Activated CD4-positive, alpha-beta T cell treated with anti-CD3 and anti-CD28 coated beads, Interleukin-2, amount 10 ng/mL, durations not matched to agents 24 days and 14 days (primary cell): ENCODE results near the gene ZNF583. TPM values are rescaled to one million over a fixed set of nuclear protein-coding genes. Genes with fewer than 3 reads are reported as not detected.

Experiments used
- DNase-seq: peaks from one replicate; pipeline ENCODE4 v3.0.0; 2022
- H3K27ac Mint-ChIP-seq: one replicate; pipeline ENCODE4 v1.8.0; 2022; ENCODE audit warnings: mild to moderate bottlenecking, mixed read lengths
- H3K27me3 Mint-ChIP-seq: one replicate; pipeline ENCODE4 v1.8.0; 2022; ENCODE audit warnings: mixed read lengths
- H3K36me3 Mint-ChIP-seq: one replicate; pipeline ENCODE4 v1.8.0; 2022; ENCODE audit warnings: low read depth, mild to moderate bottlenecking, mixed read lengths
- H3K4me1 Mint-ChIP-seq: one replicate; pipeline ENCODE4 v1.8.0; 2021; ENCODE audit warnings: mixed read lengths
- H3K4me3 Mint-ChIP-seq: one replicate; pipeline ENCODE4 v1.8.0; 2022; ENCODE audit warnings: mild to moderate bottlenecking, moderate library complexity, mixed read lengths
- H3K9me3 Mint-ChIP-seq: one replicate; pipeline ENCODE4 v1.8.0; 2021; ENCODE audit warnings: mixed read lengths
- intact Hi-C: fragments of 100-400 bp; cut with micrococcal nuclease; formaldehyde crosslinking; loops from one replicate; pipeline ENCODE4 v1.15.1; 2023
- total RNA-seq: library from RNA; stranded (reverse); gene quantifications from 2 replicates; pipeline ENCODE4 v1.2.3, GENCODE V29; 2022

Gene ZNF583
- total RNA-seq, result 1.9 and 2.0 TPM in 2 replicates

DNA sequence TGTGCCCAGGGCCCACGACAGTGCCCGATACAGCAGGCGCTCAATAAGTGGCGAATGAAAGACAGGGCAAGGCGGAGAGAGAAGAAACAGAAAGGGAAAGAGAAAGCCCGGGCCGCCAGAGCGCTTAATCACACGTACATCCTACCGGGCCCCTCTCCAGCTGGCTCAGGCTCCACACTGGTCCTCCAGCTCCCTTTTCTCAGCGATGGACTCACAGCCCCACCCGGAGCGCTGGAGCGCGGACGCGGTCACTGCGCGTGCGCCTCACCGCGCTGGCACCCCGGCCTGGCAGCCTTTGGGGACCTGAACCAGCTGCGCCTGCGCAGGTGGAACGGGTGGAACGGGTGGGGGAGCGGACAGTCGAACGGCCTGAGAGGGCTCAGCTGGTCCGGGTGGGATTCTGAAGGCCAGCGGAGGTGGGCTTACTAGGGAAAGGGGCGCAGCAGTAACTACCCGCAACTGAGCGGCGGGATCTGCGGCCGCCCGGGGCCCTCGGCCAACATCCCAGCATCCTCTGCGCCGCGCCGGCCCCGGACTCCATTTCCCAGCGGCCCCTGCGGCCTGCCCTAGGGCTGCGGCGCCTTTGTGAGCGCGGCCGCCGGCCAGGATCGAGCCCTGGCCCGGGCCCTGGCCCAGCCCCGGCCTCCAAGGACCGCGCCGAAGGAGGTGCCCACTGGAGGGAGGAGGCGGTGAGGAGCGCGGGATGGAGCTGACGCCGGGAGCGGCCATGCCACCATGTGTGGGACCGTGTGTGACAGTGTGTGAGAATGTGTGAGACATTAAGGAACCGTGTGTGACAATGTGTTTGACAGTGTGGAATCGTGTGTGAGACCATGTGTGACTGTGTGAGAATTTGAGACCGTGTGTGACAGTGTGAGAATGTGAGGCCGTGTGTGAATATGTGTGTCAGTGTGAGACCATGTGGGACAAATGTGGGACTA is at the start of gene ZNF583:
Gene ZNF583 (plus strand): TSS at position 569 of the 941 bp plus-strand sequence. CDS start 2,783 bp downstream, outside the sequence.
- intact Hi-C loops, result loop anchor here (1.0 to 2.0 kb wide), 2 partner anchors 11 to 163 kb away; partner anchors contain the start of genes ZNF470 and ZNF582
- Mint-ChIP-seq H3K9me3 (peaks cover 46% of the 10 kb centered on the region), H3K4me3 (peak within 1 kb of the TSS; percentile 84), H3K4me1 (peaks cover 21% of the 10 kb centered on the region), H3K27ac (peak within 1 kb of the TSS; percentile 95), H3K36me3 (peaks cover 47% of the 10 kb centered on the region), H3K27me3 (no peaks in the 10 kb centered on the region)
- DNase-seq, result peak; percentile 96

DNA sequence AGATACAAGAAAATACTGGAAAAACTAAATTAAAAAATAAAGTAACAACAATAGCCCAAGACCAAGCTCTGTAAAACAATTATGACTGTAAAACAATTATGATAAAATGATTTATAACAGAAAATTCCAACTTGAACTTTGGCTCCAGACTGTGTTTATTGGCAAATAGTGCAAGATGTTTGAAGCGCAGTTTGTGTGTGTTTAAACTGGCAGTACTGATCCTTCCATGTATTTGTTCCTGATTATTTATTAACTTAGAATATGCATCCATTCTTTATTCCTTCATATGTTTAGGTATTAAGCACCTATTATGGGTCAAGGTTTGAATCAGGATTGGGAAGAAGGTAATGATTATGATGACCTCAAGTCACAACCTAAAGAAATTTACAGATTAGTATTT is 48.6 kb upstream of the ZNF583 start:
- Mint-ChIP-seq H3K4me1 (no peaks in the 10 kb centered on the region), H3K27ac (no peak overlapping the region), H3K36me3 (no peaks in the 10 kb centered on the region), H3K4me3 (no peak overlapping the region), H3K9me3 (peaks cover 15% of the 10 kb centered on the region), H3K27me3 (no peaks in the 10 kb centered on the region)
- intact Hi-C loops, result no loop called here
- DNase-seq, result no peak

DNA sequence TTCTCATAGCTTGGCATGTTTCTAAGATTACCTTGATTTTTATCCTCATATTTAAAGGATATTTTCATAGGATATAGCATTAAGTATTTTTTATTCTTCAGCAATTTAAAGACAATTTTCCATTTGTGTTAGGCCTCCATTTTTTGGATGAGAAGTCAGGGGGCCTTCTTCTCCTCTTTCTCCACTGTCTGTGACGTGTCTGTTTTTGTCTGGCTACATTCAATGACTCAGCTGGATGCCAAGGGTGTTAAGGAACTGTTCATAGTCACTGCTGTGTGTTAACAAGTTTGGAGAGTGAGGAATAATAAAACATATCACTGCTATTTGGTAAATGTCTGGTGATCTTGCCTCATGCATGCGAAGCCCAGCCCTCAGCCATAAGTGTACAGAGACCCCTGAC is 47.2 kb upstream of the ZNF583 start:
- no peaks in the 10 kb centered on the region for H3K27me3 Mint-ChIP-seq
- H3K36me3 Mint-ChIP-seq, result no peaks in the 10 kb centered on the region
- intact Hi-C loops, result no loop called here
- no peak for DNase-seq
- H3K4me1 Mint-ChIP-seq, result no peaks in the 10 kb centered on the region
- no peak overlapping the region for H3K27ac Mint-ChIP-seq
- no peak overlapping the region for H3K4me3 Mint-ChIP-seq
- H3K9me3 Mint-ChIP-seq, result peaks cover 18% of the 10 kb centered on the region

DNA sequence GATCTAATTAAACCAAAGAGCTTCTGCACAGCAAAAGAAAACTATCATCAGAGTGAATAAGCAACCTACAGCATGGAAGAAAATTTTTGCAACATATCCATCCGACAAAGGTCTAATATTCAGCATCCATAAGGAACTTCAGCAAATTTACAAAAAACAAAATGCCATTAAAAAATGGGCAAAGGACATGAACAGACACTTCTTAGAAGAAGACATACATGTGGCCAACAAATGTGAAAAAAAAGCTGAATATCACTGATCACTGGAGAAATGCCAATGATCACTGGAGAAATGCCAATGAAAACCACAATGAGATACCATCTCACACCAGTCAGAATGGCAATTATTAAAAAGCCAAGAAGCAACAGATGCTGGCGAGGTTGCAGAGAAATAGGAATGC is 43.3 kb upstream of the ZNF583 start:
- no peak for DNase-seq

DNA sequence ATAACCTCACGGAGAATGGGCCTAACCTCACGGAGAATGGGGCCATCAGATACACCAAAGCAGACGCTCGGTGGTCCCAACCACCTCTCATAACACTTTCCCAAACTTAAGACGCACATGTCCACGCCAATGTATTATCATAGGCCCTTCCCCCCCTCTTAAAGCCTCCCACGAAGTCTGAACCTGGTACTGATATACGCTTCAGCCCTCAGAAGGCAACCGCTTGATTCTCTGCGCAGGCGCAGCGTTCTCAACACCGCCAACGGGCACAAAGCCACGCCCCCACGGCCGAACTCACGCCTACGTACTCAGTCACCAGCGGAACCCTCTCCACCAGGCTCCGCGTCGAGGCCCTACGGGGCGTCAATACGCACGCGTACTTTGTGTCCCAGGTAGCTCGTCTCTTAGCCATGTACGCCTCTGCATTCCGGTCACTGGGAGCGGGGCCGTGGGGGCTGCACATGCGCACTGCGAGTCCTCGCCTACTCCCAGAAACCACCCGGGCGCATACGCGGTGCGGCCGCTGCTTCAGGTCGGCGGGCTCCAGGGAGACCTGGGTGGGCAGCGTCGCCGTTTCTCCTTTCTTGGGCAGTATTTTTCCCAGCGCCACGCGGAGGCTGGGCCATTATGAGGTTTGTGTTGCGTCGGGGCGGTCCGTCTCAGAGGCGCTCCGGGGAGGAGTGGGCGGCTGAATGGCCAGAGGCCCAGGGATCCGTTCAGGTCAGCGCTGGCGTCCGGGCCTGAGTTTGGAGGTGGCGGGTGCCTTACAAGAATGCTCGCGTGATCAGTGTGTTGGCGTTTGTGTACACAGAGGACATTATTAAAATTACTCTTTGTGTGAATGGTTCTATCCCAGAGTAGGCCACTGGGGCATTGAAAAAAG is 36.1 kb upstream of the ZNF583 start:
- Mint-ChIP-seq H3K9me3 (peaks cover 32% of the 10 kb centered on the region), H3K36me3 (peaks cover 22% of the 10 kb centered on the region), H3K27me3 (no peaks in the 10 kb centered on the region)

More for the DNA sequence above, 43.3 kb upstream of the ZNF583 start:
- Mint-ChIP-seq H3K27ac (no peak overlapping the region), H3K9me3 (peaks cover 25% of the 10 kb centered on the region), H3K4me1 (no peaks in the 10 kb centered on the region), H3K36me3 (no peaks in the 10 kb centered on the region), H3K27me3 (no peaks in the 10 kb centered on the region), H3K4me3 (no peak overlapping the region)
- intact Hi-C loops, result no loop called here

DNA sequence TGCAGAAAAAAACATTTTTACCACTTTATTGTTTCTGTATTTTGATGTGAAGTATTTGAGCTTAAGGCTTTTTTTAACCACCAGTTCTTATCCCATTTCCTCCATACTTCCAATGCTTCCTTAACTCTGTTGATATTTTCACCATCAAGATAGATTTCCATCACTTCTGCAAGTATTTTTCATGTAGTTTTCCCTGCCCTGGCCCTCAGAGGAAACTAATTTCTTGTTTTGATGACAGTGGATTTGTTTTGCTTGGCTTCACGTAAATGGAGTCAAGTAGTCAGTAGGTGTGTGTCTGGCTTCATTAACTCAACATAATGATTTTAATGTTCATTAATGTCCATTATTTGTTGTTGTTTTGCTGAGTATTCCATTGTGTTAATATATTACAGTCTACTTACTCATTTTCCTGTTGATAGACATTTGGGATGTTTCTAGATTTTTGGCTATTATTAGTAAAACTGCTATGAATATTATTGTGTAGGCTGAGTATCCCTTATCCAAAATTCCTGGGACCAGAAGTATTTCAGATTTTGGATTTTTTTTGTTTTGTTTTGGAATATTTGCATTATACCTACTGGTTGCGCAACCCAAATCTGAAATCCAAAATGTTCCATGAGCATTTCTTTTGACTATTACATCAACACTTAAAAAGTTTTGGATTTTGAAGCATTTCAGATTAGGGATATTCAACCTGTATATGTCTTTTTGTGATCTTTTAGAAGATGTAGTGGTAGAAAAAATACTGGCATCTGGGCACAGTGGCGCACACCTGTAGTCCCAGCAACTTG is 34.1 kb upstream of the ZNF583 start:
- DNase-seq, result no peak
- H3K9me3 Mint-ChIP-seq, result peaks cover 47% of the 10 kb centered on the region
- H3K4me3 Mint-ChIP-seq, result no peak overlapping the region
- peaks cover 42% of the 10 kb centered on the region for H3K36me3 Mint-ChIP-seq
- intact Hi-C loops, result no loop called here
- H3K27me3 Mint-ChIP-seq, result no peaks in the 10 kb centered on the region
- H3K27ac Mint-ChIP-seq, result no peak overlapping the region
- H3K4me1 Mint-ChIP-seq, result peaks cover 12% of the 10 kb centered on the region

More for the DNA sequence above, 36.1 kb upstream of the ZNF583 start:
- intact Hi-C loops, result no loop called here
- Mint-ChIP-seq H3K4me3 (peak overlapping the region; percentile 88), H3K4me1 (peaks cover 12% of the 10 kb centered on the region), H3K27ac (peak overlapping the region; percentile 84)
- DNase-seq, result peak; percentile 90

DNA sequence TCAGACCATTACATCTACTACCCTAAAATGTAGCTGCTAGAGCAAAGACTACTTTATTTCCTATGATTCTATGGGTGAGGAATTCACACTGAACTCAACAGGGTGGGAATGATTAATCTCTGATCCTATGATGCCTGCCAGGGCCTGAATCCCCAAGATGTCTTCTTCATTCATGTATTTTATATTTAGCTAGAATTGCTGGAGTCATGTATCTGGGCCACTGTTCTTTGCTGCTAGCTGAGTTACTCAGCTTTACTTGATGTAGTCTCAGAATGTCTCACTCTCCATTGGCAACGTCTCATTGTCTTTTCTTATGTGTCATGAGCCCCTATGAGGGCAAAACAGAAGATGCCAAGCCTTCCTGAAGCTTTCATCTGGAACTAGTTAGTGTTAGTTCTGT is 31.9 kb upstream of the ZNF583 start:
- Mint-ChIP-seq H3K4me3 (no peak overlapping the region), H3K27me3 (no peaks in the 10 kb centered on the region), H3K9me3 (peaks cover 49% of the 10 kb centered on the region), H3K27ac (no peak overlapping the region), H3K4me1 (peaks cover 12% of the 10 kb centered on the region), H3K36me3 (peaks cover 59% of the 10 kb centered on the region)
- no peak for DNase-seq
- intact Hi-C loops, result no loop called here

DNA sequence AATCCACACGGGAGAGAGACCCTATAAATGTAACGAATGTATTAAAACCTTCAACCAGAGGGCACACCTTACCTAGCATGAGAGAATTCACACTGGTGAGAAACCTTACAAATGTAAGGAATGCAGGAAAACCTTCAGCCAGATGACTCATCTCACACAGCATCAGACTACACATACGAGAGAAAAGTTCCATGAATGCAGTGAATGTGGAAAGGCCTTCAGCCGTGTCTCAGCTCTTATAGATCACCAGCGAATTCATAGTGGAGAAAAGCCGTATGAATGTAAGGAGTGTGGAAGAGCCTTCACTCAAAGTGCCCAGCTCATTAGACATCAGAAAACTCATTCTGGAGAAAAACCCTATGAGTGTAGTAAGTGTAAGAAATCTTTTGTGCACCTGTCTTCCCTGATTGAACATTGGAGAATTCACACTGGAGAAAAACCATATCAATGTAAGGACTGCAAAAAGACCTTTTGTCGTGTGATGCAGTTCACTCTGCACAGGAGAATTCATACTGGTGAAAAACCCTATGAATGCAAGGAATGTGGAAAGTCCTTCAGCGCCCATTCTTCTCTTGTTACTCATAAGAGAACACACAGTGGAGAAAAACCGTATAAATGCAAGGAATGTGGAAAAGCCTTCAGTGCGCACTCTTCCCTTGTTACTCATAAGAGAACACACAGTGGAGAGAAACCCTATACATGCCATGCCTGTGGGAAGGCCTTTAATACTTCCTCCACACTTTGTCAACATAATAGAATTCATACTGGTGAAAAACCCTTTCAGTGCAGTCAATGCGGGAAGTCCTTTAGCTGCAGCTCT is 26.8 kb upstream of the ZNF583 start:
- H3K4me1 Mint-ChIP-seq, result no peaks in the 10 kb centered on the region
- intact Hi-C loops, result no loop called here
- H3K36me3 Mint-ChIP-seq, result peaks cover 60% of the 10 kb centered on the region
- peaks cover 48% of the 10 kb centered on the region for H3K9me3 Mint-ChIP-seq
- H3K4me3 Mint-ChIP-seq, result no peak overlapping the region
- no peaks in the 10 kb centered on the region for H3K27me3 Mint-ChIP-seq
- DNase-seq, result no peak
- no peak overlapping the region for H3K27ac Mint-ChIP-seq

DNA sequence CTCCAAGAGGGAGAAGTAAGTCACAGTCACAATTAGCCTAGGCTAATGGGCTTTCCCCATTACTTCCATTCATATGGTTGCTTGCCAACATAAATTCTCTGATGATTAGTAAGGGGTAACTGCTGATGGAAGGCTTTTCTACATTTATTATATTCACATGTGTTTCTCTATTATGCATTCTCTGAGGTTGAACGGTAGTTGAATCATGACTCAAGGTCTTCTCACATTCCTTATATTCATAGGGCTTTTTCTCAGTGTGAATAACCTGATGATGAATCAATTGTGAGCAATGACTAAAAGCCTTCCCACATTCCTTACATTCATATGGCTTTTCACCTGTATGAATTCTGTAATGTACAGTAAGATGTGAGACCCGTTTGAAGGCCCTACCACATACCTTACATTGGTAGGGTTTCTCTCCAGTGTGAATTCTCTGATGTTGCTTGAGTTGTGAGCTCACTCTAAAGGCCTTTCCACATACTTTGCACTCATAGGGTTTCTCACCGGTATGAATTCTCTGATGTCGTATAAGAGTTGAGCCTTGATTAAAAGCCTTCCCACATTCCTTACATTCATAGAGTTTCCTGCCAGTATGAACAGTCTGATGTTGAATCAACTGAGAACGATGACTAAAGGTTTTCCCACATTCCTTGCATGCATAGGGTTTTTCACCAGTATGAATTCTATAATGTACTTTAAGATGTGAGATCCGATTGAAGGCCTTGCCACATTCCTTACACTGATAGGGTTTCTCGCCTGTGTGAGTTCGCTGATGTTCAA is 20.1 kb upstream of the ZNF583 start:
- no peak overlapping the region for H3K27ac Mint-ChIP-seq
- H3K36me3 Mint-ChIP-seq, result peaks cover 16% of the 10 kb centered on the region
- no peaks in the 10 kb centered on the region for H3K4me1 Mint-ChIP-seq
- intact Hi-C loops, result no loop called here
- H3K9me3 Mint-ChIP-seq, result peaks cover 42% of the 10 kb centered on the region
- H3K27me3 Mint-ChIP-seq, result no peaks in the 10 kb centered on the region
- DNase-seq, result no peak
- no peak overlapping the region for H3K4me3 Mint-ChIP-seq

DNA sequence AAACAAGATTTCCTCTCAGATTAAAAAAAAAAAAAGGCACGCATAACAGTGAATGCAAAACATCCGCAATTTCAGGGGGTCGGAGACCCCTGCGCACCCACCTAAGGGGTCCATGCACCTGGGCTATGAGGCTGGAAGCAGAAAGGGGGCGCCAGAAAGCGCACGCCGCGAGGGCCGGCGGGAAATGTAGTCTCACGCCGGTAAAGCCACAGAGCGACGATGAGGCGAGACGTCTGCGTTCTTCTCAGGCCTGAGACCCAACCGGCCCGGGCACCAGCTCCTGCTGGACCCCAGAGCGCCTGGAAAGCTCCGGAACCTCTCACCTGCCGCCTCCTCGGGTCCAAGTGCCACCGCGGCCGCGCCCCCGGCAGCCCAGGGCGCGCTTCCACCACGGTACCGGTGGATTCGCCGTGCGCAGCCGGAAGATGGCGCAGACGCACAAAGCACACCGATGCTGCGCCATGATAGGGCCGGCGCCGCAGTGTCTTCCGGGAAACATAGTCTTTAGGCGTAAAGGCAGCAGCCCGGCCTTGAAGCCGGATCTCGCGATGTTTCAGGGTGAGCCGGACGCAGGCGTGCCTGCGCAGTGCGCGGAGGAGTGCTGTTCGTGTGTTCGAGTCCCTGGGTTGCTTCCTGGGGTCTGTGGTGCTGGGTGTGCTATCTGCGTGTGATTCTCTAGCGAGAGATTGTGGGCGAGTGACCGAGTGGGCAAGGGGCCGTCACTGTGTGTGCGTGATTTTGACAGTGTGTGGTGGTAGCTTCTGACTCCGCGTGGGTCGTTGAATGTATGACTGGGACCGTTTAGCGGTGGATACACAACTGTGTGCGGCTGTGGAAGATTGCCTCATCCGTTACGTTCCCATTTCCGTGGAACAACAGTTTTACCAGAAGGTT is 10.8 kb upstream of the ZNF583 start, which contains the start of gene ZNF582:
Gene ZNF582 (minus strand): TSS at position 416 of the 894 bp plus-strand sequence. CDS start 1,782 bp downstream, outside the sequence.
- intact Hi-C loops, result loop anchor here (1.0 kb wide), 1 partner anchor 11 kb away; the partner anchor contains the start of gene ZNF583
- H3K27me3 Mint-ChIP-seq, result no peaks in the 10 kb centered on the region

DNA sequence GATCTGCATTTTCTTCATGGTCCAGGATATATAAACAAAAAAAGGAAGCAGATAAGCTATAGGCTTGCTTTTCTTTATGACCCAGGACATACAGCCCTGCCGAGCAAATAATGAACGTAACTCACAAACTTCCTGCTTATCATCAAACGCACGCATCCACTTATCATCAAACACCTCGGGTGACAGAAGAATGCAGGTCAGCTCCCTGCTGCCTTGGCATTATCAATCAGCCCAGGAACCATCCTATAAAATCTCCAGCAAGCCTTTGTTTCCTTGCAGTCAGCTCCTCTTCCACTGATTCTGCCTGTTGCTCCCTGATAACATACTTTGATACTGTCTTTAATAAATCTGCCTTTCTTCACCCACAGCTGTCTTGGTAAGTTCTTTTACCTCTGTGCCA is 5.3 kb upstream of the ZNF583 start:
- Mint-ChIP-seq H3K4me1 (peaks cover 9% of the 10 kb centered on the region), H3K4me3 (no peak overlapping the region), H3K9me3 (peaks cover 46% of the 10 kb centered on the region), H3K36me3 (peaks cover 15% of the 10 kb centered on the region), H3K27me3 (no peaks in the 10 kb centered on the region), H3K27ac (no peak overlapping the region)
- intact Hi-C loops, result no loop called here
- DNase-seq, result no peak

More for the DNA sequence above, 10.8 kb upstream of the ZNF583 start, which contains the start of gene ZNF582:
- H3K27ac Mint-ChIP-seq, result peak within 1 kb of the TSS; percentile 84
- peak within 1 kb of the TSS; percentile 91 for H3K4me3 Mint-ChIP-seq
- peaks cover 23% of the 10 kb centered on the region for H3K36me3 Mint-ChIP-seq
- peak; percentile 96 for DNase-seq
- H3K4me1 Mint-ChIP-seq, result peaks cover 5% of the 10 kb centered on the region
- H3K9me3 Mint-ChIP-seq, result peaks cover 54% of the 10 kb centered on the region
